Measurements from ENCODE around the gene NFATC3.

- TF ChIP-seq CTCF (IDR thresholded peaks at IDR 0.05) (no peak), POLR2A (IDR thresholded peaks at IDR 0.05) (no peak)
These were observed 132.3 kb downstream of the NFATC3 start for GRCh38 chr16:68217506-68217905.
